Left lung (tissue), 10 donors: ENCODE results near the gene VANGL2. TPM values are rescaled to one million over a fixed set of nuclear protein-coding genes. Genes with fewer than 3 reads are reported as not detected.

Experiments used
- ATAC-seq: fragments of 200-7000 bp; cut with Tn5 transposase; one replicate; pipeline ENCODE4 v1.9.1; 2020; ENCODE audit warnings: moderate library complexity
- DNase-seq, 4 donors: peaks; one replicate each; pipeline ENCODE4 v3.0.0-alpha.2; 2013 to 2020
- H3K27ac ChIP-seq, 2 donors: fragments of 200-600 bp; sonication (generic) in 1 of 2; one replicate each; pipeline versions ENCODE4 v1.5.0 to v1.8.0; 2020 to 2021
- H3K27me3 ChIP-seq, 2 donors: fragments of 200-600 bp; sonication (generic) in 1 of 2; one replicate each; pipeline versions ENCODE4 v1.5.0 to v1.8.0; 2020 to 2021
- H3K36me3 ChIP-seq, 2 donors: fragments of 200-600 bp; sonication (generic) in 1 of 2; one replicate each; pipeline versions ENCODE4 v1.5.0 to v1.8.0; 2020 to 2021
- H3K4me1 ChIP-seq, 2 donors: fragments of 200-600 bp; one replicate each; pipeline ENCODE4 v1.8.0; 2021
- H3K4me3 ChIP-seq, 2 donors: fragments of 200-600 bp; sonication (generic) in 1 of 2; one replicate each; pipeline versions ENCODE4 v1.5.0 to v1.8.0; 2020 to 2021; ENCODE audit warnings: mild to moderate bottlenecking in 1 of 2
- H3K9me3 ChIP-seq, 2 donors: fragments of 200-600 bp; sonication (generic) in 1 of 2; one replicate each; pipeline versions ENCODE4 v1.5.0 to v1.8.0; 2020 to 2021
- CTCF ChIP-seq, 2 donors: fragments of 200-600 bp; sonication (generic) in 1 of 2; IDR thresholded peaks; one replicate each; pipeline versions ENCODE4 v1.5.0 to v1.8.0; 2021; ENCODE audit warnings: antibody characterized with exemption in 2 of 2
- intact Hi-C, 2 donors: fragments of 100-400 bp; cut with DNase I; formaldehyde crosslinking; loops; one replicate each; pipeline versions ENCODE4 v1.11.2 to v1.14.2; 2022
- polyA plus RNA-seq, 6 donors: library from polyadenylated mRNA; unstranded; fragments of 120-200 nt; gene quantifications; one replicate each; pipeline ENCODE4 v1.2.1, GENCODE V29; 2013; ENCODE audit not compliant: insufficient read length in 6 of 6
- total RNA-seq, 2 donors: library from RNA; stranded (reverse); fragmentation: NEBNext Ultra II Directional; extraction: Animal tissue kit (Norgen Biotek cat#: 25700); gene quantifications; one replicate each; pipeline ENCODE4 v1.2.1, GENCODE V29; 2021
- donor health status: DM: no; HTN: yes; CAD: no.
- donor health status: DM: no; HTN: no; CAD: no.

Gene VANGL2
- total and polyA plus RNA-seq, 8 donors = 2.7 to 42.7 (median 37.7) TPM

- Histone ChIP-seq H3K27me3 (no peaks in the 10 kb centered on the region), H3K4me3 (no peak overlapping the region), H3K4me1 (peaks cover 5 to 21% of the 10 kb centered on the region in 2 donors), H3K9me3 (no peaks in the 10 kb centered on the region), H3K36me3 (no peaks in the 10 kb centered on the region), H3K27ac (no peak overlapping the region)
- intact Hi-C loops = no loop called here
- ATAC-seq (no peak), DNase-seq (no peak)
- TF ChIP-seq CTCF (IDR thresholded peaks at IDR 0.05) = no peak
Measured at GRCh38 chr1:160431571-160431970, 31.2 kb downstream of the VANGL2 start.

- TF ChIP-seq CTCF (IDR thresholded peaks at IDR 0.05) = no peak
- Histone ChIP-seq H3K4me3 (no peak overlapping the region), H3K27ac (peak overlapping the region in 1 of 2 donors; percentile 25), H3K27me3 (no peaks in the 10 kb centered on the region), H3K36me3 (no peaks in the 10 kb centered on the region), H3K9me3 (no peaks in the 10 kb centered on the region), H3K4me1 (peaks cover 5 to 21% of the 10 kb centered on the region in 2 donors)
- intact Hi-C loops = no loop called here
- DNase-seq = no peak
- no peak for ATAC-seq
Measured at GRCh38 chr1:160432371-160432786, 32.0 kb downstream of the VANGL2 start.

GRCh38 chr1:160436966-160437365 lies 36.6 kb downstream of the VANGL2 start:
- no peaks in the 10 kb centered on the region for H3K9me3 ChIP-seq
- intact Hi-C loops = no loop called here
- no peaks in the 10 kb centered on the region for H3K36me3 ChIP-seq
- no peak overlapping the region for H3K4me3 ChIP-seq
- DNase-seq (no peak), ATAC-seq (no peak)
- no peaks in the 10 kb centered on the region for H3K27me3 ChIP-seq
- peaks cover 0 to 7% of the 10 kb centered on the region in 2 donors for H3K4me1 ChIP-seq
- no peak for TF ChIP-seq CTCF (IDR thresholded peaks at IDR 0.05)
- no peak overlapping the region for H3K27ac ChIP-seq

GRCh38 chr1:160437432-160438316 lies 37.3 kb downstream of the VANGL2 start:
- no peaks in the 10 kb centered on the region for H3K9me3 ChIP-seq
- peak overlapping the region in 1 of 2 donors; percentile 36 for H3K27ac ChIP-seq
- peak; percentile 13 for ATAC-seq
- no peaks in the 10 kb centered on the region for H3K36me3 ChIP-seq
- H3K4me3 ChIP-seq = no peak overlapping the region
- H3K27me3 ChIP-seq = no peaks in the 10 kb centered on the region
- no peak for DNase-seq
- peaks cover 0 to 3% of the 10 kb centered on the region in 2 donors for H3K4me1 ChIP-seq
- intact Hi-C loops = no loop called here
- no peak for TF ChIP-seq CTCF (IDR thresholded peaks at IDR 0.05)

- Histone ChIP-seq H3K27ac (peak overlapping the region in 1 of 2 donors; percentile 36), H3K27me3 (no peaks in the 10 kb centered on the region), H3K9me3 (no peaks in the 10 kb centered on the region), H3K4me1 (peaks cover 0 to 3% of the 10 kb centered on the region in 2 donors), H3K36me3 (no peaks in the 10 kb centered on the region), H3K4me3 (no peak overlapping the region)
- TF ChIP-seq CTCF (IDR thresholded peaks at IDR 0.05) = no peak
- DNase-seq (no peak), ATAC-seq (no peak)
- intact Hi-C loops = no loop called here
Measured at GRCh38 chr1:160438317-160438918, 38.1 kb downstream of the VANGL2 start.
